Islet of Langerhans (tissue), 1 donor: ENCODE results near the gene SIN3A.
"Not testable (repeated sequence)": the region's sequence is repeated elsewhere in the genome, so short reads cannot be mapped to it uniquely, and the experiment has no call there.

Experiments used
- FAIRE-seq: peaks from one replicate; lab custom pipeline; 2011; peaks lifted over from hg19 to GRCh38; lab: Jason Lieb, UNC

The SIN3A gene

DNA sequence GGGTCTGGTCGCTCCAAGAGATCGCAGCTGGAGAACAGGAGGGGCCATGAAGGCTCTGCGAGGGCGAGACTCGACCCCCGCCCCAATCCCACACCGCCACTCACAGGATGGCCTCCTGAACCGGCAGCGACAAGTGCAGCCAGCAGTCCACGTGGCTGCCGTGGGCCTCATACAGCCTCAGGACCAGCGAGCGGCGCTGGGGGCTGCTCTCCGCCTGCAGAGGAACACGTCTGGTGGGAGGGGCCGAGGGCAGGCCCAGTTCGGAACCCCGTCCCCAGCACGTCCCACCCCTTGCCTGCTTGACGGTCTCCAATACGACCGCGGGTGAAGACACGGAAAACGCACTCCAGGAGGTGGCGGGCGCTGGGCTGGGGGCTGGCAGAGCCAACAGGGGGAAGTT, 95.5 kb downstream of the SIN3A start:
- no peak for FAIRE-seq

DNA sequence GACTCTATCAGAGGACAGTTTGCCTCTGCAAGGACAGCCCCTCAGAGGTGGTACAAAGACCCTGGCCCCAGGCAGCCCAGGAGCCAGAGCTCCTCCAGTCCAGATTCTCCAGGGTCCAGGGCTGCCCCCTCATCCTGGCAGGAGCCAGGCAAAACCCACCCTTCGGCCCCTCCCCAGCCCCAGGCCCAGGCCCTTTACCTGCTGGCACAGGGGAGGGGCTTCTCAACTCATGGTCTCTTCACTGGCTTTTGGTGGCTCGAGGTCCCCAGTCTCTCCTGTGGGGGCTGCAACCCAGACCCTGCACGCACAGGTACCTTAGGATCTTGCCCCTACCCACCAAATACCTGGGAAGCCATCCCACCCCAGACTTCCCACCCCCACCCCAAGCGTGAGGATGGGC, 96.1 kb downstream of the SIN3A start:
- FAIRE-seq: no peak

GRCh38 chr15:75354454-75354853, 97.0 kb downstream of the SIN3A start:
- no peak for FAIRE-seq

DNA sequence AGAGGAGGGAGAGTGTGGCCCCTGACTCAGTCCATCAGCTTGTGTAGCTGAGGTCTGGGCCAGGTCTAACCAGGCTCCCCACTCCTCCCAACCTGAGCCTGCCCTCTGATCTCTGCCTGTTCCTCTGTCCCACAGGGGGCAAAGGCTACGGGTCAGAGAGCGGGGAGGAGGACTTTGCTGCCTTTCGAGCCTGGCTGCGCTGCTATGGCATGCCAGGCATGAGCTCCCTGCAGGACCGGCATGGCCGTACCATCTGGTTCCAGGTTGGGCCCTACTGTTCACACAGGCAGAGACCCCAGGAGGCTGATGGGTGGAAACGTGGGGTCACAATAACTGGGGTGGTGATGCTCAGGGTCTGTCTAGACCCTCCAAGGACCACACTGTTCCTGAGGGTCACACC, 97.9 kb downstream of the SIN3A start:
- FAIRE-seq: no peak

DNA sequence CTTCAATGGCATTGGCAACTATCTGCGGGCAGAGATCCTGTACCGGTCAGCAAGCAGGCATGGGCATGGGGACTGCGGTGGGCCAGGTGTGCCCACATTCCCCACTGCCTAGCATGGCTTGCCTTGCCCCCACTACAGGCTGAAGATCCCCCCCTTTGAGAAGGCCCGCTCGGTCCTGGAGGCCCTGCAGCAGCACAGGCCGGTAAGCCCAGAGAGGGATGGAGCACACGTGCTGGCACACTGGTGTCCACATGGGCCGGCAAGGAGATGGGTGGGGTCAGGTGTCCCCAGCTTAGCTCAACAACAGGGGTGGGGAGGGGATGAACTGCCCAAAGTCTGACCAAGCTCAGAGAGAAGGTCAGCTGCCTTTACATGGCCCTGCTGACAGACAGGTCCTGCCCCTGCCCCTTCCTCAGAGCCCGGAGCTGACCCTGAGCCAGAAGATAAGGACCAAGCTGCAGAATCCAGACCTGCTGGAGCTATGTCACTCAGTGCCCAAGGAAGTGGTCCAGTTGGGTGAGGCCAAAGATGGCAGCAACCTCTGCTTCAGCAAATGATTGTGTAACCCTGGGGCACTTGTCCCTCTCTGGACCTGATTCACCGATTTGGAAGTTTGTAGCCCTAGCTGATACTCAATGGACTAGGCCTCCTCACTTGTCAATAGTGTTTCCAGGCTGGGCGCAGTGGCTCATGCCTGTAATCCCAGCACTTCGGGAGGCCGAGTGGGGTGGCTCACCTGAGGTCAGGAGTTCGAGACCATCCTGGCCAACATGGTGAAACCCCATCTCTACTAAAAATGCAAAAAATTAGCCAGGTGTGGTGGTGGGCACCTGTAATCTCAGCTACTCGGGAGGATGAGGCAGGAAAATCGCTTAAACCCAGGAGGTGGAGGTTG, 99.1 kb downstream of the SIN3A start:
- no peak for FAIRE-seq

GRCh38 chr15:75350601-75351361, 100.7 kb downstream of the SIN3A start:
- FAIRE-seq: no peak

DNA sequence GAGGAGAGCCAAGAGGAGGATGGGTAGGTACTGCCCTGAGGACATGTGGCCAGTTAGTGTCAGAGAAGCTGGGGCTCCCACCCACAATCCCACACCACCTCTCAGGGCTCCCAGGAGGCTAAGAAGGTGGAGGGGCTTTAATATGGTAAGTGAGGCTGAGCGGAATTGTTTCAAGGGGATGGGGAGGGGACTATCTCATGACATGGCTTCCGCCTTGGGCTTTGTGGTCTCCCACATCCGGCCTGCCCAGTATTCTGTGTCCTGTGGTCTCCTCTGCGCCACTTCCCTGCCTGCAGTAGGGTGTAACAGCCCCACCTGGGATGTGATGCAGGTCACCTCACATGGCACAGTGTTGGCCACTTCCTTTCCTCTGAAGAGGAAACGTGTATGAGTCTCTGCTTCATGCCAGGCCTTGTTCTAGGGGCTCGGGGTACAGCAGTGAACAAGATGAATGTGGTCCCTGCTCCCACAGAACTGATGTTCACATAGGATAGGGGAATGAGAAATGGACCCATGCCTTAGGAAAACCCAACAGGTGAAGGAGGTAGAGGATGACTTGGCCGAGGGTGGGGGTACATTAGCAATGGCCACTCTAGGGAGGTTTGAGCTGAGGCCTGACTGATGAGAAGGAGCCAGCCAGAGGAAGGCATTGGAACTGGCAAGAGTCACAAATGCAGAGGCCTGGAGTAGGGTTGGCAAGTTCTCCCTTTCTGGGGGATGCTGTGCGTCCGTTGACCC, 101.5 kb downstream of the SIN3A start:
- FAIRE-seq: no peak

DNA sequence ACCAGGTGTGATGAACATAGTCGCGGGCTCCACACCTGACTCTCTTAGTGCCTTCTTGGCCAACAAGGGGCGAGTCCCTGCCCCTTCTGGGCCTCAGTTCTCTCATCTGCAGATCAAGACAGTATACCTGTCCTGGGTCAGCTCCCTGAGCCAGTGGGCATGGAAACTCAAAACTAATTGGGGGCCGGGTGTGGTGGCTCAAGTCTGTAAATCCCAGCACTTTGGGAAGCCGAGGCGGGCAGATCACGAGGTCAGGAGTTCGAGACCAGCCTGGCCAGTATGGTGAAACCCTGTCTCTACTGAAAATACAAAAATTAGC, 102.2 kb downstream of the SIN3A start:
- not testable (repeated sequence) for FAIRE-seq

DNA sequence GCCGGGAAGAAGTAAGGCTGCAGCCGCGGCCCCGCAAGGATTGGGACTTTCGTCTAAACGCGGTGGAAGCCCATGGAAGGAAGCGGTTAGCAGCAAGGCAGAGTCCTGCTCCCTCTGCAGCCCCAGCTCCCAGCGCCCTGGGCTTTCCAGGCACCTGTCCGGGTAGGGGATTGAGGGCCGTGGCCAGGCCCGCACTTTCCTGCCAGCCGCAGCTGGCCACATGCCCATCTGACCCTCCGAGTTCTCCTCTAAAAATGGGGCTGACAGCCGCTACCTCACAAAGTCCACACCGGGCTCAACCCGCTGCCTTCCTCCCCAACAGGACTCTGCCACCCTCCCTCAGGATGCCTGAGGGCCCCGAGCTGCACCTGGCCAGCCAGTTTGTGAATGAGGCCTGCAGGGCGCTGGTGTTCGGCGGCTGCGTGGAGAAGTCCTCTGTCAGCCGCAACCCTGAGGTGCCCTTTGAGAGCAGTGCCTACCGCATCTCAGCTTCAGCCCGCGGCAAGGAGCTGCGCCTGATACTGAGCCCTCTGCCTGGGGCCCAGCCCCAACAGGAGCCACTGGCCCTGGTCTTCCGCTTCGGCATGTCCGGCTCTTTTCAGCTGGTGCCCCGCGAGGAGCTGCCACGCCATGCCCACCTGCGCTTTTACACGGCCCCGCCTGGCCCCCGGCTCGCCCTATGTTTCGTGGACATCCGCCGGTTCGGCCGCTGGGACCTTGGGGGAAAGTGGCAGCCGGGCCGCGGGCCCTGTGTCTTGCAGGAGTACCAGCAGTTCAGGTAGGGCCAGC, 102.7 kb downstream of the SIN3A start:
- FAIRE-seq: no peak

GRCh38 chr15:75348034-75348561, 103.4 kb downstream of the SIN3A start:
- FAIRE-seq: no peak

GRCh38 chr15:75347222-75348033, 104.1 kb downstream of the SIN3A start:
- FAIRE-seq: no peak

GRCh38 chr15:75346796-75347221, 104.7 kb downstream of the SIN3A start, which contains the start of gene NEIL1:
Gene NEIL1, plus strand, starts transcription at chr15:75347039. Its CDS starts 1,867 bp downstream, at chr15:75348906.
- no peak for FAIRE-seq

DNA sequence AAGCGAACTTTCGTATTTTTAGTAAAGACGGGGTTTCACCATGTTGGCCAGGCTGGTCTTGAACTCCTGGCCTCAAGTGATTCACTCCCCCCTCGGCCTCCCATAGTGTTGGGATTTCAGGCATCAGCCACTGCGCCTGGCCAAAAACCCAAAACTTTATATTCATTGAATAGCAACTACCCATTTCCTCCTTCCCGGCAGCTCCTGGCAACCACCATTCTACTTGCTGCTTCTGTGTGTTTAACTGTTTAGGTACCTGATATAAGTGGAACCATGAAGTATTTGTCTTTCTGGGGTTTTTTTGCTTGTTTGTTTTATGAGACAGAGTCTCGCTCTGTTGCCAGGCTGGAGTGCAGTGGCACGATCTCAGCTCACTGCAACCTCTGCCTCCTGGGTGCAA, 107.5 kb downstream of the SIN3A start:
- FAIRE-seq: not testable (repeated sequence)

GRCh38 chr15:75342221-75342620, 109.3 kb downstream of the SIN3A start:
- FAIRE-seq: no peak

DNA sequence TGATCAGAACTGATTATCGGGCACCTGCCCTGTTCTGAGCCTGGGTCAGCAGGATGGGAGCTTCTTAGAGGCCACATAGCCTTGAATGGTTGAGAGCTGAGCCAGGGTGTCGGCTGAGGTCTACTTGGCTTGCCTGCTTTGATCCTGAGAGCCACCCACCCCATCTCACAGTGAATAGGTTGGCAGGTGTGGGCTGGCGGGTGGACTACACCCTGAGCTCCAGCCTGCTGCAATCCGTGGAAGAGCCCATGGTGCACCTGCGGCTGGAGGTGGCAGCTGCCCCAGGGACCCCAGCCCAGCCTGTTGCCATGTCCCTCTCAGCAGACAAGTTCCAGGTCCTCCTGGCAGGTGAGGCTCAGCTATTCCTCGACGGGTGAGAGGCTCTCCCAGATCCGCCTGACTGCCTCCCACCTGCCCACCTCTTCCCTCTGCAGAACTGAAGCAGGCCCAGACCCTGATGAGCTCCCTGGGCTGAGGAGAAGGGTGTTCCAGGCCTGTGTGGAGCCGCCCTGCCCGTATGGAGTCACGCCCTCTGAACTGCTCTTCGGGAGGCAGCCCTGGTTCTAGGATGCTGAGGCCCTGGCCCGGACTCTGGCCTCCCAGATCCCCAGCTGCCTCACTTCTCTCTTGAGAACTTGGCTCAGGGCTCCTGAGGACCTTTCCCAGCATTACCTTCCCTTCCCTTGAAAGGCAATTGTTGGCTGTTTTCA, 111.8 kb downstream of the SIN3A start:
- FAIRE-seq: no peak

DNA sequence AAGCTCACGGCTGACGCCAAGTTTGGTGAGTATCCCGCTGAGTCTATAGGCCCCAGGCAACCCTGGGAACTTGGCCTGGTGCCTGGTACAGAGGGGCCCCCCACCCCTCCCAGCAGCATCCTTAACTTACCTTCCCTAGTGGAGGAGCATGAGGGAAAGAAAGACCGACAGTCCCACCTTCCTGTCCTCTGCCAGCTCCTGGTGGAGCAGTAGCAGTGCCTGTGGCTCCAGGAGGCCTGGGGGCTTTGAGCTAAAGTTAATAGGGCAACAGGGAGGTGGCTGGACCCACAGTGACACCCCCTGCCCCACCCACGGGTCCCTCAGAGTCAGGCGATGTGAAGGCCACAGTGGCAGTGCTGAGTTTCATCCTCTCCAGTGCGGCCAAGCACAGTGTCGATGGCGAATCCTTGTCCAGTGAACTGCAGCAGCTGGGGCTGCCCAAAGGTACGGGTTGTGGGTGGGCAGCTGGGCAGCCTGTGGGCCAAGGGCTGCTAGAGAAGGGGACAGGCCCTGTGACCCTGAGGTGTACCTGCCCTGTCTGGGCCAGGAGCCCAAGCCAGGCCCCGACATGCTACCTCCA, 112.7 kb downstream of the SIN3A start:
- FAIRE-seq: no peak

GRCh38 chr15:75335705-75336355, 115.7 kb downstream of the SIN3A start, which contains the start of gene COMMD4:
Gene COMMD4, plus strand, starts transcription at chr15:75336063. Its CDS starts 27 bp downstream, at chr15:75336090.
- FAIRE-seq: no peak

DNA sequence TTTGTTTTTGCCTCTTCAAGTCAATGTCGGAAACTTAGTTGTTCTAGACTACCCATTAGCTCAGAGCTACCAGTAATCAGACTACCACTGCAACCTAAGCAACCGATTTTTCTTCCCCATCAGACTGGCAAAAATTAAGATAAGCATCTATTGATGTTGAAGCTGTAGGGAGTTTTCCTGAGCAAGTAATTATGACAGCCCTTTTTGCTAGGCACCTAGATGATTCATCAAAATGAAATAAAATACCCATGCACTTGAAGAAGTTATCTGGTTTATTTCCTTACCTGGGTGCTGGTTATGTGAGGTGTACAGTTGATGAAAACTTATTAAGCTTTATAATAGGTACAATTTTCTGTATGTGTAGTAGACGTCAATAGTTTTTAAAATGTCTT, 116.2 kb downstream of the SIN3A start:
- no peak for FAIRE-seq
